Activated T-cell treated with anti-CD3 and anti-CD28 coated beads, Interleukin-2, amount 50 U/mL, for 48 hours (primary cell): ENCODE data around the gene NUPR2.
A peak's percentile ranks its signal among the peaks of the same experiment; 100 is the strongest.
"Not testable (repeated sequence)": the region's sequence is repeated elsewhere in the genome, so short reads cannot be mapped to it uniquely, and the experiment has no call there.

ENCODE experiments used
- DNase-seq, 2 experiments: peaks; one replicate each; pipeline ENCODE4 v3.0.0-alpha.2; 2020

NUPR2 gene, protein sequence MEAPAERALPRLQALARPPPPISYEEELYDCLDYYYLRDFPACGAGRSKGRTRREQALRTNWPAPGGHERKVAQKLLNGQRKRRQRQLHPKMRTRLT

GRCh38 chr7:56115852-56116538 lies at the start of gene NUPR2:
TSS of gene NUPR2 (minus strand) at chr7:56116417. CDS start at chr7:56116314, 103 bp downstream.
- DNase-seq: no peak

GRCh38 chr7:56157238-56157790 lies 41.1 kb upstream of the NUPR2 start:
- no peak for DNase-seq

DNA sequence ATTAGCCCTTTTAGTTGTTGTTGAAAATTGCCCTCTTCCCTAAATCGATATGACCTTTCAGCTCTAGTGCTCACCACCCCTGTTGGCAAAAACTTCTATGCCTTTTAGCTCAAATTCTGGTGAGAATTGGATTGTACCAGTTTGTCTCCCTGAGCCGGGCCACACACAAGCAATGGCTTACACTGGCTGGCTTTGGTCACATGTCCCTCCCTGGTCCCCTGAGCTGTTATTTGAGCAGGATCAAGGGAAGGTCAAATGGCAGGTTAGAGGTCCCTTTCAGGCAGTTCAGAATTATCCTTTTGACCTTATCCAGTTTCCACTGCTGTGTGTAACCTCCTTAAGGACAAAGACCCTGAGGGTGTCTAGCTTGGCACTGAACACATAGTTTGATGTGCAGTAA lies 14.8 kb upstream of the NUPR2 start:
- DNase-seq: not testable (repeated sequence)

DNA sequence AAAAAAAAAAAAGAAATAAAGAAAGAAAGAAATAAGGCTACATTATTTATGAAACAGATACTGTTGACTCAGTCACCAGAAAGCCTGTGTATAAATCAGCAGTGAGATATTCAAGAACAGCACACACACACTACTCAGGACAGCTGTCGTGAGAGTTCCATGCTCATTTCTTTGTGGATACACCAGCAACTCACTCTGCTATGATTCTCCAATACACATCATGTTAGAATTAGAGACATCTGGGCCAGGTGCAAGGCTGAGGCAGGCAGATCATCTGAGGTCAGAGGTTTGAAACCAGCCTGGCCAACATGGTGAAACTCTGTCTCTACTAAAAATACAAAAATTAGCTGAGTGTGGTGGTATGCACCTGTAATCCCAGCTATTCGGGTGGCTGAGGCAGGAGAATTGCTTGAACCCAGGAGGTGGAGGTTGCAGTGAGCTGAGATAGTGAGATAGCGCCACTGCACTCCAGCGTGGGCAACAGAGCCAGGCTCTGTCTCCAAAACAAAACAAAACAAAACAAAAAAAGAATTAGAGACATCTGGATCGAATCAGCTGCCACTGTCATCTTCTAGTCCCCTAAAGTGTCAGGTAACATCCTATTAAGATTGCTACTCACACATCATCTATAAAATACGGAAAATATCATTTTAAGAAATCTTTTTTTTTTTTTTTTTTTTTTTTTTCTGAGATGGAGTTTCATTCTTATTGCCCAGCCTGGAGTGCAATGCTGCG lies 11.2 kb upstream of the NUPR2 start:
- no peak for DNase-seq

- no peak for DNase-seq
Measured at GRCh38 chr7:56125831-56126230, 9.6 kb upstream of the NUPR2 start.

DNA sequence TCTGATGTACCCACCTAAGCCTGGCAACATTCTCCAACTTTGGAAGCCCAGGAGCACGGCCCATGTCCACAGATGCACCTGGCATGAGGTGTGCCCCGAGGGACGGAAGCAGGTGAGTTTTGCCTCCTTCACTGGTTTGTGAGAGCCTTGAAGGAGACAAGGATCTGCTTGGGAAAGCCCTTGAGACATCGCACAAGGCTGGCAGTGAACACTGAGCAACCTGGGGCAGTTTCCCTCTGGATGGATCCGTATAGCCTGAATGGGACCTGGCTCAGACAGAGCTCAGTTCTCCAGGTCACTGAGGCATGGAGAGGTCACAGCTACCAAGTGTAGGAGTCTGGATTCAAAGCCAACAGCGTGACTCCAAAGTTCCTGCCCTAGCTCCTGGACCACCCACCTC lies 8.8 kb upstream of the NUPR2 start:
- no peak for DNase-seq

GRCh38 chr7:56121440-56121839 lies 5.2 kb upstream of the NUPR2 start:
- no peak for DNase-seq

DNA sequence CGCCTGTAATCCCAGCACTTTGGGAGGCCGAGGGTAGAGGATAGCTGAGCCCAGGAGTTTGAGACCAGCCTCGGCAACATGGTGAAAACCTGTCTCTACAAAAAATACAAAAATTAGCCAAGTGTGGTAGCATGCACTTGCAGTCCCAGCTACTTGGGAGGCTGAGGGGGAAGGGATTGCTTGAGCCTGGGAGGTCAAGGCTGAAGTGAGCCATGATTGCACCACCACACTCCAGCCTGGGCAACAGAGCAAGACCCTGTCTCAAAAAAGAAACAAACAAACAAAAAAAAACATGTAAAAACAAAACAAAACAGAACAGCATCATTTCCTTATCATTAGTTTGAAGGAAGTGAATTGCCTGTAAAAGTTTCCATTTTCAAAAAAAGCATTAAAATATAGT lies 4.0 kb downstream of the NUPR2 start:
- not testable (repeated sequence) for DNase-seq

DNA sequence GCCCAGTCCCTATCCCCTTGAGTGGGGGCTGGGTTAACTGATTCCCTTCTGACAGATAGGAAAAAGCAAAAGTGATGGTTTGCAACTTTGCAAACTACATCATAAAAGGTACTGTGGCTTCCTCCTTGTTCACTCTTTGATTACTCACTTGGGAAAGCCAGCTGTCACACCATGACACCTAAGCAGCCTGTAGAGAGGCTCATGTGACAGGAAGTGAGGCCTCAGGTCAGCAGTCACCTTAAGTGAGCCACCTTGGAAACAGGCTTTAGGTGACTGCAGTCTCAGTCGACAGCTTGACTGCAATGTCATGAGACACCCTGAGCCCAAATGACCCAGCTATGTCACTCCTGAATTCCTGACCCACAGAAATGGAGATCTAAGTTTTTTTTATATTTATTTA lies 5.6 kb downstream of the NUPR2 start:
- no peak for DNase-seq

GRCh38 chr7:56107954-56108258 lies 8.3 kb downstream of the NUPR2 start:
- DNase-seq: no peak

- DNase-seq: peak; percentile 89 to 92
Measured at GRCh38 chr7:56106108-56107073, 9.8 kb downstream of the NUPR2 start, which contains the start of gene CHCHD2. TSS of gene CHCHD2 (minus strand) at chr7:56106476. CDS start at chr7:56106413, 63 bp downstream.

DNA sequence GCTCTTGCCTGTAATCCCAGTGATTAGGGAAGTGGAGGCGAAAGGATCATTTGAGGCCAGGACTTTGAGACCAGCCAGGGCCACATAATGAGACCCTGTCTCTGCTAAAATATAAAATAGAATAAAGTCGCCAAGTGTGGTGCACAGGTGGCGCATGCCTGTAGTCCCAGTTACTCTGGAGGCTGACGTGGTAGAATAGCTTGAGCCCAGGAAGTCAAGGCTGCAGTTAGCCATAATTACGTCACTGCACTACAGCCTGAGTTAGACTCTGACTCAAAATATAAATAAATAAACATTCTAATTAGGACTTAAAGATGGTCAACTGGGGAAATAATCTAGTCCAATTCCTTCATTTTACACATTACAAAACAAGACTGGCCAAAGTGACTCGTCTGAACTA lies 10.7 kb downstream of the NUPR2 start:
- no peak for DNase-seq

DNA sequence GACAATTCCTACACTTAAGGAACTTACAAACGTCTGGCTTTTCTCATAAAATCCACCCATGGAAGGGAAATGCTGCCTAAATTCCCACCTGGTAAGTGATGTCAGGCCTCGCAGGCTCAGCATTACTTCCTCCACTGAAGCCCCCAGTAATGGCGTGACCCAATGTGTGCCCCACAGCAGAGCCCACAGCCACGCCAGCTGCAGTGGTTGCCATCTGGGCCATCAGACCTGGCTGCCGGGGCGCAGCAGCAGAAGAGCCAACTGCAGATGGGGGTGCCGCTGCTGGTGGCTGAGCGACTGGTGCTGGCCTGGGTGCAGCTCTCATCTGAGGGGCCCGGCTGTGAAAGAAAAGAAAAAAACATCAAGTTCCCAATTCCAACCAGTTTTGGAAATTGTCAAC lies 12.1 kb downstream of the NUPR2 start:
- DNase-seq: not testable (repeated sequence)

DNA sequence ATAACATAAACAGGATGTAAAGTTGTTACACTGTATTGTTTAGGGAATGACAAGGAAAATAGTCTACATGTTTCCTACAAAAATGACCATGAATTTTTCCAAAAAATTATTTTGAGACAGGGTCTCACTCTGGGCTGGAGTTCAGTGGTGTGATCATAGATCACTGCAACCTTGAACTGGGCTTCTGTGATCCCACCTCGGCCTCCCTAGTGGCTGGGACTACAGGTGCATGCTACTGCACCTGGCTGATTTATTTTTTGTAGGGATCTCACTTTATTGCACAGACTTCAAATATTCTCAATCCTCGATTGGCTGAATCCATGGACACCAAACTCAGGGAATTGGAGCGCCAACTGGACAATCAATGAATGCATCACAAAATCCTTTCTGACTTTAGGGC lies 16.6 kb downstream of the NUPR2 start:
- no peak for DNase-seq

DNA sequence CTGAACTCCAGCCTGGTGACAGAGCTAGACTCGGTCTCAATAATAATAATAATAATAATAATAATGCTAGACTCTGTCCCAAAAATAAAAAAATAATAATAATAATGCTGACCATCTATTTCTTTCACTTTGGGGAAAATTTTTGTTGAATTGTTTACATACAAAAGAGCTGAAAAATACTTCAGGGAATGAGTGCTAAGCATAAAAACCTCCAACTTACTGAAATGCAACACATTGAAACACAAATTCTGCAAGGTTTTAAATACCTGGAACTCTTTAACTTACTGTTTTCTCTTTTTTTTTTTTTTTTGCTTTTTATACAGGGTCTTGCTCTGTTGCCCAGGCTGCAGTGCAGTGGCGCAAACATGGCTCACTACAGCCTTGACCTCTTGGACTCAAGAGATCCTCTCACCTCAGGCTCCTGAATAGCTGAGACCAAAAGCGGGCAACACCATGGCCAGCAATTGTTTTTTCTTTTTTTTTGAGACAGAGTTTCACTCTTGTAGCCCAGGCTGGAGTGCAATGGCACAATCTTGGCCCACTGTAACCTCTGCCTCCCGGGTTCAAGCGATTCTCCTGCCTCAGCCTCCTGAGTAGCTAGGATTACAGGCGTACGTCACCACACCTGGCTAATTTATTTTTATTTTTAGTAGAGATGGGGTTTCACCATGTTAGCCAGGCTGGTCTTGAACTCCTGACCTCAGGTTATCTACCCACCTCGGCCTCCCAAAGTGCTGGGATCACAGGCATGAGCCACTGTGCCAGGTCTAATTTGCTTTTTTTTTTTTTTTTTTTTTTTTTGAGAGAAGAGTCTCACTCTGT lies 17.8 kb downstream of the NUPR2 start:
- DNase-seq: not testable (repeated sequence)

- DNase-seq: no peak
Measured at GRCh38 chr7:56097700-56098099, 18.5 kb downstream of the NUPR2 start.

GRCh38 chr7:56092789-56093531 lies 23.3 kb downstream of the NUPR2 start, which contains the start of gene PHKG1:
TSS of gene PHKG1 (minus strand) at chr7:56092952. CDS start at chr7:56088941, 4,011 bp downstream.
- no peak for DNase-seq

GRCh38 chr7:56092388-56092787 lies 23.8 kb downstream of the NUPR2 start:
- not testable (repeated sequence) for DNase-seq

DNA sequence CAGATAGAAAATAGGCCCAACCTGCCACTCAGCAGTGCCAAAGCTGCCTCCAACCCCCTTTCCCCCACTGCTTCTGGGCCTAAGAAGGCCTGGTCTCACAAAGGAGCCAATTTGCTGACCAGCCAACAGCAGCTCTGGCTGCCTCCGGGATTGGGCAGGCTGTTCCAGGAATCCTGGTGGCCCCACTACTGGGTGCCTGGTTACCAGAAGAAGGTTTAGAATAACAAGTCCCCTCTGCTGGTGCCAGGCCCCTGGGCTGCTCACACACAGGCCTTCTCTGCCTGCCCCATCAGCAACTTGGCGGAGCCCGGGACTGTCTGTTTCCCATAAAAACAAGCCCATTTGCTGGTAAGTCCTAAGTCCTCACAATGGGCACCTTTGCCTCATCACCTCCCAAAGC lies 24.6 kb downstream of the NUPR2 start:
- DNase-seq: no peak

DNA sequence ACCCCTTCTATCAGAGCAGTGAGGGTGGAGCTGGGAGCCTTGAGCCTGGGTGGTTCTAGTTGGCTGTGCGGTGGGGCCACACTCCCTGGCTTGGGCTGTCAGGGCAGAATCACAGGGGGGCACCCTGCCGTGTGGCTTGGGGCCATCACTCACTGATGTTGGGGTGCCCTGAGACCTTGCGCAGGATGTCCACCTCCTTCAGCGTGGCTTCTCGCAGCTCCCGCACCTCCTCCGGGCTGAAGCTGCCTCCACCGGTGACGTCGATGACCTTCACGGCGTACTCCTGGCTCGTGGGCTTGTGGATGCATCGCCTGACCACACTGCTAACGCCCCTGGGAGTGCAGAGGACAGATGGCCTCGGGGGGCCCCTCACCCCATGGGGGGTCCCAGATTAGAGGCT lies 28.8 kb downstream of the NUPR2 start:
- DNase-seq: no peak

DNA sequence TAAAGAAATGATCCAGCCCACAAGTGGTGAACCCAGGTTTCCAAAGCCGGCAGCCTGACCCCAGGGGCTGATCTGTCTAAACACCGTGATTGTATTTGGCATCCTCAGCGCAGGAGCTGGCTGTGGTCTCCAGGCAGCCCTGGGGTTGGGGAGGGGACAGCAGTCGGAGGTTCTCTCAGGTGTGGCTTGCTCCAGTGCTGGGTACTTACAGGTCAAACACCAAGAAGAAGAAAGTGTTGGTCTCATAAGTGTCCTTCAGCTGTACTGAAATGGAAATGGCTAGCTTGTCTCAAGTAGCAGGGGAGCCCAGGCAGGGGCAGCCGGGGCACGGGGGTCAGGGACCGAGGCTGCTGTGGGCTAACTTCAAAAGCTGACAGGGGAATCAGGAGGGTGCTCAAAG lies 29.5 kb downstream of the NUPR2 start:
- DNase-seq: no peak
